Measurements from ENCODE around the gene PKP1. TPM values are rescaled to one million over a fixed set of nuclear protein-coding genes. Genes with fewer than 3 reads are reported as not detected.

Gene PKP1
- total and polyA plus RNA-seq, 2 donors (not counting 3 experiments of a cell fraction or from before 2014, with no cell fraction given) = 0.01 TPM; not detected in 1

- intact Hi-C loops (cut with micrococcal nuclease) = no loop called here
- no peak overlapping the region for H3K27ac ChIP-seq (ENCODE audit: insufficient read depth, low read depth, low read length)
- peak; percentile 20 for DNase-seq (ENCODE audit: low read depth, low spot score)
- peaks cover 4 to 11% of the 10 kb centered on the region in 2 experiments for H3K27me3 ChIP-seq (ENCODE audit: control insufficient read depth in 2 of 2, insufficient read depth in 2 of 2, low read length in 2 of 2)
- H3K4me2 ChIP-seq (ENCODE audit: insufficient read depth, low read length) = no peak overlapping the region
- H3K4me3 ChIP-seq (replicated peaks in 1 of 3; ENCODE audit: insufficient read depth in 1 of 3, low read depth in 1 of 3, low read length in 3 of 3) = no peak overlapping the region
- no peak overlapping the region for H3K9ac ChIP-seq (replicated peaks; ENCODE audit: extremely low read depth, insufficient read depth, low read length)
- no peaks in the 10 kb centered on the region for H3K36me3 ChIP-seq (ENCODE audit: control insufficient read depth in 2 of 2, extremely low read depth in 1 of 2, insufficient read depth in 2 of 2, low read length in 2 of 2)
- no peaks in the 10 kb centered on the region for H3K79me2 ChIP-seq (ENCODE audit: control insufficient read depth, insufficient read depth, low read length)
- ChIA-PET CTCF (interaction anchor here (1.2 kb wide), 1 partner anchor 21 kb away, joined by 3 read pairs; no protein-coding TSS in a partner anchor), POLR2A (no interaction called here)
- no TSS peak for BruUV-seq (replicated peaks)
- TF ChIP-seq POLR2AphosphoS5 (IDR thresholded peaks at IDR 0.05; ENCODE audit: insufficient read depth, low read depth, low read length) (no peak), JUN (IDR thresholded peaks at IDR 0.05; ENCODE audit: borderline replicate concordance, insufficient read depth, insufficient read length, low read depth) (no peak), POLR2A (IDR thresholded peaks at IDR 0.05; ENCODE audit: low read depth, low read length) (no peak), MYC (IDR thresholded peaks at IDR 0.05; ENCODE audit: low read depth, low read length) (no peak), FOS (IDR thresholded peaks at IDR 0.05; ENCODE audit: borderline replicate concordance, insufficient read depth, low read length) (no peak), MAX (IDR thresholded peaks at IDR 0.05; ENCODE audit: insufficient read depth, insufficient read length) (no peak), CTCF (IDR thresholded peaks at IDR 0.05; ENCODE audit: extremely low read depth in 1 of 2, insufficient read depth in 1 of 2, low read depth in 1 of 2, low read length in 2 of 2) (no peak), GATA2 (IDR thresholded peaks at IDR 0.05; ENCODE audit: insufficient read depth, insufficient read length, low read depth, low read length) (no peak), EZH2 (IDR thresholded peaks at IDR 0.05; ENCODE audit: borderline replicate concordance, low read depth, low read length, severe bottlenecking) (no peak)
- H4K20me1 ChIP-seq (replicated peaks; ENCODE audit: control insufficient read depth, extremely low read depth, insufficient read depth, low read length) = no peaks in the 10 kb centered on the region
- dilution Hi-C loops (cut with MboI; ENCODE audit: extremely low pct_ligation_motif_present, low sequenced_read_pairs) = no loop called here
- H3K4me1 ChIP-seq (ENCODE audit: control insufficient read depth, extremely low read depth, insufficient read depth, low read length) = peaks cover 8% of the 10 kb centered on the region
- H2AFZ ChIP-seq (ENCODE audit: low read depth, low read length) = no peak overlapping the region
- no peaks in the 10 kb centered on the region for H3K9me3 ChIP-seq (replicated peaks; ENCODE audit: control insufficient read depth, insufficient read depth, low read length)
- H3K9me1 ChIP-seq (replicated peaks; ENCODE audit: control insufficient read depth, extremely low read depth, insufficient read depth, low read length) = no peaks in the 10 kb centered on the region
- no peak for FAIRE-seq
Measured at GRCh38 chr1:201310251-201310985, 27.1 kb downstream of the PKP1 start.
